Testis (tissue), 2 donors: Measurements from ENCODE around the gene FRAS1.

ENCODE experiments used
- POLR2A ChIP-seq: fragments of 450-650 bp; IDR thresholded peaks from one replicate; pipeline ENCODE4 v1.6.1; 2017; ENCODE audit warnings: antibody characterized with exemption, mild to moderate bottlenecking, moderate library complexity
- TF ChIP-seq, protein P1 (sequence below), 3 experiments: fragments of 450-650 bp in 2 of 3; fragments of 200-600 bp in 1 of 3; sonication (generic) in 1 of 3; IDR thresholded peaks; one replicate each; pipeline ENCODE4 v1.5.1; 2016 to 2019; ENCODE audit warnings: antibody characterized with exemption in 3 of 3, mild to moderate bottlenecking in 2 of 3, moderate library complexity in 1 of 3

DNA sequence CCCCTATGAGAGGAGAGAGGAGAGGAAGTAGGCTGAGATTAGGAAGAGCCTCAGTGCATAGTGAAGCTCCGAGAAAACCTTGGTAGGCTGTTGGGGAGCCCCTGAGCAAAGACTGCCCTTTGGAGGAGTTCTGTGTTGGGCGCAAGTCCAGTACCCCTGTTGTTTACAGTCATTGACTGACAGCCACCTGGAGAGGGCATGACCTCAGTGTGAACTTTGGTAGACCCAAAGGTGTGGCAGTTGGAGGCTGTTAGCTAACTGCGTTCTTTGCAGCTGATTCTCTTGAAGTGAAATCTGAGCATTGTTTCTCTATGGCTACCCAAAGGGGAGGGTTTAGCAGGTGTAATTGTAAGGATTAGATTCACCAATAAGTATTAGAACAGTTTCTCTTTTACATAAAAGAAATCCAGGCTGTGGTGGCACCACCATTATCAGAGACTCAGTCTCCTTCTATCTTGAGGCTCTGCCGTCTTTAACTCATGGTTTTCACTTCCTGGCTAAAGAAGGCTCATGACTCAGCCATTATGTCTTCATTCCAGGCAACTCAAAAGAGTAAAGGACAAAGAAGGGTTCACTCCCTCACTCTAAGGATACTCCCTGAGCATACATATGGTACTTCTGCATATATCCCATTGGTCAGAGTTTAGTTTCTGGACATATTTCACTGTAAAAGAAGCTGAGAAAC lies 527.9 kb downstream of the FRAS1 start:
- TF ChIP-seq, protein P1, sequence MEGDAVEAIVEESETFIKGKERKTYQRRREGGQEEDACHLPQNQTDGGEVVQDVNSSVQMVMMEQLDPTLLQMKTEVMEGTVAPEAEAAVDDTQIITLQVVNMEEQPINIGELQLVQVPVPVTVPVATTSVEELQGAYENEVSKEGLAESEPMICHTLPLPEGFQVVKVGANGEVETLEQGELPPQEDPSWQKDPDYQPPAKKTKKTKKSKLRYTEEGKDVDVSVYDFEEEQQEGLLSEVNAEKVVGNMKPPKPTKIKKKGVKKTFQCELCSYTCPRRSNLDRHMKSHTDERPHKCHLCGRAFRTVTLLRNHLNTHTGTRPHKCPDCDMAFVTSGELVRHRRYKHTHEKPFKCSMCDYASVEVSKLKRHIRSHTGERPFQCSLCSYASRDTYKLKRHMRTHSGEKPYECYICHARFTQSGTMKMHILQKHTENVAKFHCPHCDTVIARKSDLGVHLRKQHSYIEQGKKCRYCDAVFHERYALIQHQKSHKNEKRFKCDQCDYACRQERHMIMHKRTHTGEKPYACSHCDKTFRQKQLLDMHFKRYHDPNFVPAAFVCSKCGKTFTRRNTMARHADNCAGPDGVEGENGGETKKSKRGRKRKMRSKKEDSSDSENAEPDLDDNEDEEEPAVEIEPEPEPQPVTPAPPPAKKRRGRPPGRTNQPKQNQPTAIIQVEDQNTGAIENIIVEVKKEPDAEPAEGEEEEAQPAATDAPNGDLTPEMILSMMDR (IDR thresholded peaks at IDR 0.05), result no peak
- no peak for TF ChIP-seq POLR2A
